H9 (cell line): ENCODE results near the gene RELL1. TPM values are rescaled to one million over a fixed set of nuclear protein-coding genes. Genes with fewer than 3 reads are reported as not detected.

ENCODE experiments used
- DNase-seq: peaks from one replicate; pipeline ENCODE4 v3.0.0-alpha.2; 2017
- H2AFZ ChIP-seq: one replicate; pipeline ENCODE4 v1.6.1; 2013; ENCODE audit warnings: mild to moderate bottlenecking, low read length, control low read depth, moderate library complexity
- H2AK5ac ChIP-seq: 2 replicates; pipeline ENCODE4 v1.6.1; 2013; ENCODE audit warnings: low read length, control low read depth, mixed read lengths; ENCODE audit not compliant: insufficient read length
- H2BK120ac ChIP-seq: one replicate; pipeline ENCODE4 v1.6.1; 2013; ENCODE audit warnings: low read depth, mild to moderate bottlenecking, low read length, control low read depth, inconsistent platforms; ENCODE audit not compliant: poor library complexity, severe bottlenecking
- H2BK12ac ChIP-seq: 2 replicates; pipeline ENCODE4 v1.6.1; 2013; ENCODE audit warnings: low read length, control low read depth, mixed read lengths, low read depth; ENCODE audit not compliant: insufficient read length
- H2BK15ac ChIP-seq: 2 replicates; pipeline ENCODE4 v1.6.1; 2013; ENCODE audit warnings: low read depth, low read length, control low read depth
- H2BK20ac ChIP-seq: one replicate; pipeline ENCODE4 v1.6.1; 2013; ENCODE audit warnings: low read depth, mild to moderate bottlenecking, low read length, control low read depth, inconsistent platforms; ENCODE audit not compliant: poor library complexity, severe bottlenecking
- H2BK5ac ChIP-seq: 2 replicates; pipeline ENCODE4 v1.6.1; 2013; ENCODE audit warnings: low read length, control low read depth, mixed read lengths; ENCODE audit not compliant: insufficient read length
- H3K14ac ChIP-seq: 2 replicates; pipeline ENCODE4 v1.6.1; 2013; ENCODE audit warnings: low read length, control low read depth; ENCODE audit not compliant: insufficient read depth
- H3K18ac ChIP-seq: 2 replicates; pipeline ENCODE4 v1.6.1; 2013; ENCODE audit warnings: low read depth, mild to moderate bottlenecking, mixed read lengths, low read length, control low read depth; ENCODE audit not compliant: insufficient read length
- H3K23ac ChIP-seq: 2 replicates; pipeline ENCODE4 v1.6.1; 2013; ENCODE audit warnings: low read length, control low read depth, mixed read lengths, low read depth; ENCODE audit not compliant: insufficient read length
- H3K23me2 ChIP-seq: 2 replicates; pipeline ENCODE4 v1.6.1; 2013; ENCODE audit warnings: low read depth, mild to moderate bottlenecking, mixed read lengths, low read length, control low read depth; ENCODE audit not compliant: insufficient read length, poor library complexity, severe bottlenecking
- H3K27ac ChIP-seq: 2 replicates; pipeline ENCODE4 v1.5.1; 2013; ENCODE audit warnings: low read length, control low read depth, mixed read lengths, low read depth; ENCODE audit not compliant: insufficient read length
- H3K27me3 ChIP-seq: 2 replicates; pipeline ENCODE4 v1.6.1; 2013; ENCODE audit warnings: low read length, control low read depth, inconsistent platforms; ENCODE audit not compliant: insufficient read depth
- H3K4ac ChIP-seq: 2 replicates; pipeline ENCODE4 v1.6.1; 2013; ENCODE audit warnings: low read depth, mild to moderate bottlenecking, control low read depth, inconsistent platforms, low read length, moderate library complexity
- H3K4me1 ChIP-seq: 2 replicates; pipeline ENCODE4 v1.6.1; 2013; ENCODE audit warnings: low read length, control low read depth, inconsistent platforms; ENCODE audit not compliant: insufficient read depth
- H3K4me2 ChIP-seq: 2 replicates; pipeline ENCODE4 v1.6.1; 2013; ENCODE audit warnings: low read length, control low read depth, mixed read lengths; ENCODE audit not compliant: insufficient read length, insufficient read depth
- H3K56ac ChIP-seq: 2 replicates; pipeline ENCODE4 v1.6.1; 2013; ENCODE audit warnings: low read depth, mild to moderate bottlenecking, mixed read lengths, low read length, control low read depth; ENCODE audit not compliant: insufficient read length
- H3K79me1 ChIP-seq: 2 replicates; pipeline ENCODE4 v1.6.1; 2013; ENCODE audit warnings: low read depth, mild to moderate bottlenecking, moderate library complexity, low read length, control low read depth, inconsistent platforms; ENCODE audit not compliant: insufficient read depth, poor library complexity, severe bottlenecking
- H3K79me2 ChIP-seq: 2 replicates; pipeline ENCODE4 v1.6.1; 2013; ENCODE audit warnings: low read length, control low read depth, inconsistent platforms; ENCODE audit not compliant: insufficient read depth
- H3K9ac ChIP-seq: 2 replicates; pipeline ENCODE4 v1.6.1; 2013; ENCODE audit warnings: low read length, control low read depth, mixed read lengths; ENCODE audit not compliant: insufficient read length; ENCODE audit errors: extremely low read depth
- H3K9me3 ChIP-seq: one replicate; pipeline ENCODE4 v1.6.1; 2013; ENCODE audit warnings: low read depth, low read length, inconsistent platforms; ENCODE audit not compliant: control insufficient read depth
- H3T11ph ChIP-seq: one replicate; pipeline ENCODE4 v1.6.1; 2013; ENCODE audit warnings: mild to moderate bottlenecking, low read length, control low read depth, inconsistent platforms
- H4K20me1 ChIP-seq: one replicate; pipeline ENCODE4 v1.6.1; 2013; ENCODE audit not compliant: control insufficient read depth, insufficient read length, insufficient read depth
- H4K5ac ChIP-seq: 2 replicates; pipeline ENCODE4 v1.6.1; 2013; ENCODE audit warnings: low read depth, mild to moderate bottlenecking, mixed read lengths, low read length, control low read depth; ENCODE audit not compliant: insufficient read length
- H4K8ac ChIP-seq: replicated peaks from 2 replicates; pipeline ENCODE4 v1.6.1; 2013; ENCODE audit warnings: low read length, control low read depth, mixed read lengths, low read depth; ENCODE audit not compliant: insufficient read length
- H4K91ac ChIP-seq: 2 replicates; pipeline ENCODE4 v1.6.1; 2013; ENCODE audit warnings: low read depth, mild to moderate bottlenecking, moderate library complexity, mixed read lengths, low read length, control low read depth; ENCODE audit not compliant: insufficient read length
- H3K27ac Mint-ChIP-seq, 3 experiments: 2 replicates in 2 of 3; 3 replicates in 1 of 3; pipeline ENCODE4 v1.8.0; 2020 to 2021; ENCODE audit warnings: mixed read lengths in 3 of 3, mild to moderate bottlenecking in 1 of 3, moderate library complexity in 1 of 3
- H3K27me3 Mint-ChIP-seq: 2 replicates; pipeline ENCODE4 v1.8.0; 2021; ENCODE audit warnings: low read depth, mild to moderate bottlenecking, moderate library complexity, mixed read lengths
- H3K36me3 Mint-ChIP-seq, 3 experiments: 2 replicates in 2 of 3; 3 replicates in 1 of 3; pipeline ENCODE4 v1.8.0; 2020 to 2021; ENCODE audit warnings: low read depth in 3 of 3, mixed read lengths in 3 of 3; ENCODE audit not compliant: insufficient read depth in 1 of 3
- H3K4me1 Mint-ChIP-seq, 2 experiments: 2 replicates each; pipeline ENCODE4 v1.8.0; 2020; ENCODE audit warnings: mixed read lengths in 2 of 2
- H3K4me3 Mint-ChIP-seq, 2 experiments: 2 replicates in 1 of 2; 3 replicates in 1 of 2; pipeline ENCODE4 v1.8.0; 2020 to 2021; ENCODE audit warnings: mild to moderate bottlenecking in 2 of 2, mixed read lengths in 2 of 2, moderate library complexity in 1 of 2
- H3K9me3 Mint-ChIP-seq, 2 experiments: 2 replicates in 1 of 2; 3 replicates in 1 of 2; pipeline ENCODE4 v1.8.0; 2020; ENCODE audit warnings: mild to moderate bottlenecking in 2 of 2, mixed read lengths in 2 of 2, moderate library complexity in 1 of 2
- CTCF ChIP-seq: fragments of 200-600 bp; sonication (generic); conservative IDR thresholded peaks from 3 replicates; pipeline ENCODE4 v1.8.0; 2021; ENCODE audit warnings: antibody characterized with exemption, mild to moderate bottlenecking
- total RNA-seq: library from RNA; stranded (reverse); gene quantifications from 2 replicates; pipeline ENCODE4 v1.2.1, GENCODE V29; 2021

Gene RELL1
- total RNA-seq, 1 experiment from 2014 or later, result 10.8 TPM

- Histone ChIP-seq H2BK120ac (no peak overlapping the region), H2BK5ac (no peak overlapping the region), H3K9me3 (no peaks in the 10 kb centered on the region), H3K4me2 (no peak overlapping the region), H3K4ac (no peak overlapping the region), H4K20me1 (no peaks in the 10 kb centered on the region), H4K8ac (no peak overlapping the region), H3K23ac (no peak overlapping the region), H3K4me1 (peaks cover 4% of the 10 kb centered on the region; the same call in 1 of the 2 replicates), H3K14ac (no peak overlapping the region), H3K27me3 (no peaks in the 10 kb centered on the region), H2AFZ (no peak overlapping the region), H3T11ph (no peak overlapping the region), H3K79me1 (no peaks in the 10 kb centered on the region), H4K5ac (no peak overlapping the region), H3K18ac (no peak overlapping the region), H2BK20ac (no peak overlapping the region), H3K79me2 (no peaks in the 10 kb centered on the region), H3K9ac (no peak overlapping the region), H3K56ac (no peak overlapping the region), H2BK12ac (no peak overlapping the region), H2AK5ac (no peak overlapping the region), H4K91ac (no peak overlapping the region), H3K27ac (no peak overlapping the region), H2BK15ac (no peak overlapping the region), H3K23me2 (no peaks in the 10 kb centered on the region)
- Mint-ChIP-seq H3K36me3 (peaks cover 12 to 16% (median 14%) of the 10 kb centered on the region in 3 experiments), H3K27ac (no peak overlapping the region), H3K9me3 (peaks cover 10% of the 10 kb centered on the region in 2 experiments; a peak in 4 of 5 replicates), H3K4me3 (no peak overlapping the region), H3K4me1 (peaks cover 11 to 12% of the 10 kb centered on the region in 2 experiments), H3K27me3 (peaks cover 2% of the 10 kb centered on the region; the same call in 1 of the 2 replicates)
- DNase-seq, result no peak
- no peak for TF ChIP-seq CTCF
Observed at GRCh38 chr4:37609626-37610025, 76.5 kb downstream of the RELL1 start.
